Measurements from ENCODE around the gene NR2F2.

- TF ChIP-seq ZNF274 (IDR thresholded peaks at IDR 0.05; ENCODE audit: low read depth, low read length) (no peak), SUZ12 (IDR thresholded peaks at IDR 0.05; ENCODE audit: extremely low read depth, insufficient read depth, insufficient read length) (no peak), YY1 (IDR thresholded peaks at IDR 0.05; ENCODE audit: insufficient read depth, insufficient read length) (no peak)
Measured at GRCh38 chr15:96331144-96331944, 844 bp downstream of the NR2F2 start.
